Renal cortex interstitium (tissue), 11 donors: ENCODE results near the gene MAPK8. TPM values are rescaled to one million over a fixed set of nuclear protein-coding genes. Genes with fewer than 3 reads are reported as not detected.
"Not testable (repeated sequence)": the region's sequence is repeated elsewhere in the genome, so short reads cannot be mapped to it uniquely, and the experiment has no call there.

Experiments
- DNase-seq, 11 donors: peaks; one replicate each; pipeline ENCODE4 v3.0.0-alpha.2; 2013; ENCODE audit warnings: low read depth in 9 of 11, low spot score in 4 of 11; ENCODE audit errors: extremely low read depth in 1 of 11
- polyA plus RNA-seq, 3 donors: library from polyadenylated mRNA; unstranded; fragments of 120-200 nt; gene quantifications; one replicate each; pipeline ENCODE4 v1.2.1, GENCODE V29; 2013; ENCODE audit not compliant: insufficient read length in 3 of 3

The MAPK8 gene
- polyA plus RNA-seq, 3 donors = 64.1 to 77.2 (median 77.2) TPM

DNA sequence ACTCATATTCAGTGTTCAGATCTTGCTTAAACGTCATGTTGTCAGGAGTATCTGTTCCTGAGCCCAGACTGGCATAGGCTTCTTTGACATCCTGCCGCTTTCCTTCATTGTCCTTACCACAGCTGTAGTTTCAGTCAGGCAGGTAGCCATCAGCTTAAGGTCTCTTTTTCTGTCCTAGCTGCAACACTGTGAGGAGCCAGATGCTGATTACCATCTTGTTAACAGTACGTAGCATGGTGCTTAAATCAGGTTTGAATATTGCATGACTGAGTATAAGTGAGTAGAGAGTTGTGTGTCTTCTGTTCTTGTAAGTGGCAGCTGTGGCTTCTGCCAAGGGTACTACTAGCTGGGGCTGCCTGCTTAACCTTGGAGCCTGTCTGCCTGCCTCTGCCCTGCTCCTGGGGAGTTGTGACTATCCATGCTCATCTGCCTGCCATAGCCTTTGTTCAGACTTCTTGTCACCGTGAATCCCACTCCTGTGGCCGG is 92.6 kb downstream of the MAPK8 start:
- DNase-seq = no peak

DNA sequence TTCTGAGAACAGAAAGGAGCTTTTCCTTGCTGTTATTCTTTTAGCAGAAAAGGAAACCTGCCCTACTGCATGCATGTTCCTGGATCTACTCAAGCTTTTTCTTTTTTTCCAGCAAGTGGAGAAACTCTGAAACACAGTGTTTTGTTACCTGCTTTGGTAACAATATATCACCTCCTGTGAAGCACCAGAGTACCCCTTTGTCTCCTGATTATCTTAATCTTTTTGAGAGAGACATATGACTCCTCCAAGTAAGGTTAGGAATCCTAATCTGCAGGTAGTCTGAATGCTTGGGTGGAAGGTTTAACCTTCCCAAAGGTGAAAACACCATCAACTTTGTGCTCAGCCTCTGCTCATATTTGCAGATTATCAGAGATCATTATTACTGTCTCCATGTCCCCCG is 93.1 kb downstream of the MAPK8 start:
- DNase-seq = no peak

DNA sequence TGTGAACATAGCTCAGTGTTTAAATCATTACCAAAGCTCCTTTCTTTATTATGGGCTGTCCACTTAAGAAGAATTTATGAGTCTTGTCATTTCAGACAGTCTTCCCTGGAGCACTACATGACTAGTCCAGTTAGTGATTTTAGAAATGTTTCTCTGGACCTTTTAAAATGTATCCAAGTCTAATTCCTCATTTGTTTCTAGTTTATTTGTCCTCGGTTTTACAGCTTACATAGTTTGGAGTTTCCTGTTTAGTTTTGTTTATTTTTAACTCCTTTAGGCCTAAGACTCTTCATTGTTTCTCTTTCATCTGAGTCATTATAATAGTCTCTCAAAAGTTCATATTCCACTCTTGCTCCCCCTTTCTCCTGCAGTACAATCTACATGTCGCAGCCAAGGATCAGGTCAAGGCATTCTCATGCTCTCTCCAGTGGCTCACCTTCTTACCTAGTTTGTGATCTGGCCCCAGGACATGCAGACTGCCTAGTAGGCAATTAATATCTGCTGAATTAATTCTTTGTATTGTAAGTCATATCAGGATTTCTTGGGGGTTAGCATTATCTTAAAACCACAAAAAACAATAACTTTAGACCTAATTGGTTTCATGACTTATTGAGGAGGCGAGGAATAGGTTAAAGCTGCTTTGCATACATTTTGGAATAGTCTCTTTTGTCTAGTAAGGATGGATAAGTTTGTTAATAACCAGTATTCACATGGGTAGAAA is 93.8 kb downstream of the MAPK8 start:
- DNase-seq = no peak

DNA sequence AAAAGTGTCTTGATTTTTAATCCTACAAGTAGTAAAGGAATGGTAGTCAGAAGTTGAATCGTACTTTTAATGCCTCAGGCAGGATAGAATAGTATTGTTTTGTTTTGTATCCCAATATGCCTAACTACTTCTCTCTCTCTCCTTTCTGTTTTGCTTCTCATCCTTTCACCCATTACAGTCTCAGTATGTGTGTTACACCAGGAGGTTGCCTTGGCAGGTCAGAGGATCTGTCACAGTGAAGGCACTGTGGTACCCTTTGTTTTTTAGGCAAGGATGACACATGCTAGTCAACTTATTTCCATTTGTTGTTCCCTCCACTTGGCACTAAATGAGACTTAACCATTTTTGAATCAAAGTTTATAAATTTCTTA is 94.4 kb downstream of the MAPK8 start:
- no peak for DNase-seq

DNA sequence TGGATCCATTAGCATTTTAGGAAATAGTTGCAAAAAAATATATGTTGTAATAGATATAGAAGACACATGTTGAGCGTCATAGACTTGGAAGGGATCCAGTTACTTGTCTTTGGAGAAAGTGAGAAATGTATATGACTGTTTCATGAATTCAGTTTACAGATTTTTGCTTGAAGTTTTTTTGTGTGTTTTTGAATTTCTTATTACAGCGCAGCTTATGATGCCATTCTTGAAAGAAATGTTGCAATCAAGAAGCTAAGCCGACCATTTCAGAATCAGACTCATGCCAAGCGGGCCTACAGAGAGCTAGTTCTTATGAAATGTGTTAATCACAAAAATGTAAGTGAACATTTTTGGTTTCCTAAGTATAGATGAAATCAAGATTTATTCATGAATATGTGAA is 98.2 kb downstream of the MAPK8 start:
- DNase-seq = no peak

DNA sequence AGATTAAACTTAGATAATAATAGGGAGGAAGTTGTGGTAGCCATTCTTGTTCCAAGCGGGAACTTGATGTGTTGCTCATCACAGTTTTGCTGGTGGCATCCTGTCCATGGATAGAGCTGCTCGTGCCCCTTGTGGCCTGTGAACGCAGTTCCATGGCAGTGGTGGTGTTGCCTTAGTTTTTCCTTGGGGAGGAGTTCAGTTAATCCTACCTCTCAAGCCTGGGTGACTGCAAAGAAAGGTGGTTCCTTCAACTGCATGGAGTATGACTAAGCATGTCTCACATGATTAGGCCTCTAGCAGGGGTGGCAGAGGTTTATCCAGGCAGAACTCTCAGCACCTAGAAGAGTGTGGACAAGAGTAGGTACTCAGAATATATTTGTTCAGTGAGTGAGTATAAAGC is 99.7 kb downstream of the MAPK8 start:
- DNase-seq = no peak

DNA sequence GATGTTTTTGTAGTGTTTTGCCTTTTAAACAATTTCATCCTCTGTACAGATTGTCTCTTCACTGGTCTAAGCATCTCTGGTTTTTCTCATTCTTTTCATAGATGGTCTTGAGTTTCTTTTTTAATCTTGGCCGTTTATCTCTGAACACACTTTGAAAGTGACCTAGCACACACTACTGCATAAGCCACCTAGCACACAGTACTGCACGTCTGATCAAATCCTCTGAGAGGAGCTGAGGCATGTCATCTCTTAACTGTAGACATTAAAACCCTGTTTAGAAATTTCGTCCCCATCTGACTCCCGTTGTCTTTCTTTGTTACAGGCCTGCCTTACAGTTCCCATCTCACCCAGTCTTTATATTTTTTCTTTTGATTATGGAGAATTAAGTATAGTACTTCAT is 100.2 kb downstream of the MAPK8 start:
- no peak for DNase-seq

DNA sequence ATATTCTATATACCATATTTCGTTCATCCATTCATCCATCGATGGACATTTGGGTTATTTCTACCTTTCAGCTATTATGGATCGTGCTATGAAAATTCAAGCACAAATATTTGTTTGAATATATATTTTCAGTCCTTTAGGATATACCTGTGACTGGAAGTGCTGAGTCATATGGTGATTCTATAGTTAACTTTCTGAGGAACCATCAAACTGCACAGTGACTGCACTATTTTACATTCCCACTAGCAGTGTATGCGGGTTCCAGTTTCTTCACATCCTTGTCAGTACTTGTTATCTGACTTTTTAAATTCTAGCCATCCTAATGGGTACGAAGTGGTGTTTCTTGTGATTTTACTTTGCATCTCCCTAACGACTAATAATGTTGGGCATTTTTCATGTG is 104.0 kb downstream of the MAPK8 start:
- DNase-seq = no peak

DNA sequence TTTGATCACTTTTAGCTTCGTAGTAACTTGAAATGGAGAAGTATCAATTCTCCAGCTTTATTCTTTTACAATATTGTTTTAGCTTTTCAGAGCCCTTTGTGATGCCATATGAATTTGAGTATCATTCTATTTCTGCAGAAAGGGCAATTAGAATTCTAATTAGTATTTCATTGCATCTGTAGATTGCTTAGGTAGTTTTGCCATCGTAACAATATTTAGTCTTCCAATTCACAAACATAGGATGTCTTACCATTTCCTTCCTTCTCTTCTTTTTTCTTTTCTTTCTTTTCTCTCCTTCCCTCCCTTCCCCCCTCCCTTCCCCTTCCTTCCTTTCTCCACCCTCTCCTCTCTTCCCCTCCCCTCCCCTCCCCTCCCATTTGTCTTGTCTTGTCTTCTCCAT is 105.0 kb downstream of the MAPK8 start:
- no peak for DNase-seq

DNA sequence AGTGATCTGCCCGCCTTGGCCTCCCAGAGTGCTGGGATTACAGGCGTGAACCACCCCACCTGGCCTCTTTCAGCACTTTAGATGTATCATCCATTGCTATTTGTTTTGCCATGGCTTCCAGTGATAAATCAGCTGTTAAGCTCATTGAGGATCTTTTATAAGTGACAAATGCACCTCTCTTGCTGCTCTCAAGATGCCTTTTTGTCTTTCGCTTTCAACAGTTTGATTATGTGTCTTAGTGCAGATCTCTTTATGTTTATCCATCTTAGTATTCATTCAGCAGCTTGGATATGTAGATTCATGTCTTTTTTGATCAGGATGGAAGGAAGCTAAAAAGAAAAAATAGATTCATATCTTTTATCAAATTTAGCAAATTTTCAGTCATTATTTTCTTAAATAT is 105.6 kb downstream of the MAPK8 start:
- no peak for DNase-seq

DNA sequence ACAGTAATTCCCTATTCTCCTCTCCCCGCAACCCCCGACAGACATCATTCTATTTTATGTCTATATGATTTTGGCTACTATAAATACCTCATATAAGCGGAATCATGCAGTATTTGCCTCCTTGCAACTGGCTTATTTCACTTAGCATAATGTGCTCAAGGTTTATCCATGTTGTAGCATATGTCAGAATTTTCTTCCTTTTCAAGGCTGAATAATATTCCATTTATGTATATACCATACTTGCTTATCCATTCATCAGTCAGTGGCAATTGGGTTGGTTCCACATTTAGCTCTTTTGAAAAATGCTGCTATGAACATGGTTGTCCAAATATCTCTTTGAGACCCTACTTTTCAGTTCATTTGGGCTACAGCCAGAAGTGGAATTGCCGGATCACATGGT is 106.5 kb downstream of the MAPK8 start:
- no peak for DNase-seq

DNA sequence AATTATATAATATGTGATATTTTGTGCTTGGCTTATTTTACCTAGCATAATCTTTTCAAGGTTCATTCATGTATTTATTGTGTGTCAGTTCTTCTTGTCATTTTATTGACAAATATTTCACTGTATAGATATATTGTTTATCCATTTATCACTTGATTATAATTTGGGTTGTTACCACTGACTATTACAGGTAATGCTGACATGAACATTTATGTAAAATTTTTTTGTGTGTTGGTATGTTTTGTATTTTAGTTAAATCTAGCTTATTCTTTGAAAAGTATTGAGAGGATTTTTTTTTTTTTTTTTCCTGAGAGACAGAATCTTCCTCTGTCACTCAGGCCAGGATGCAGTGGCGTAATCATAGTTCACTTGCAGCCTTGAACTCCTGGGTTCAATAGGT is 107.7 kb downstream of the MAPK8 start:
- no peak for DNase-seq

DNA sequence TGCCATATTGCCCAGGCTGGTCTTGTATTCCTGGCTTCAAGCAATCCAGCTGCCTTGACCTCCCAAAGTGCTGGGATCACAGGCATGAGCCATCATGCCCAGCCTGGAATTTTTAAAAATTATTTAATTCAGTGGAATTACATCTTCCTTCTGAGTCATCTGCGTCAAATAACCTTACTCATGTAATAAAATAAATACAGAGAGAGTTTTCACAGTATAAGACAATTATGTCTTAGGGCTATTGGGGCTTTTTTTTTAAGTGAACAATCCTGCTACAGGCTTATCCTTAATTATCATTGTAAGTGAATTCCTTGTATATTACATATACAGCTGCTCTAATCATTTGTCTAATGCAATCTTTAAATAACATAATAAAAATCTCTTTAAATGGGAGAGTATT is 108.3 kb downstream of the MAPK8 start:
- DNase-seq = no peak

DNA sequence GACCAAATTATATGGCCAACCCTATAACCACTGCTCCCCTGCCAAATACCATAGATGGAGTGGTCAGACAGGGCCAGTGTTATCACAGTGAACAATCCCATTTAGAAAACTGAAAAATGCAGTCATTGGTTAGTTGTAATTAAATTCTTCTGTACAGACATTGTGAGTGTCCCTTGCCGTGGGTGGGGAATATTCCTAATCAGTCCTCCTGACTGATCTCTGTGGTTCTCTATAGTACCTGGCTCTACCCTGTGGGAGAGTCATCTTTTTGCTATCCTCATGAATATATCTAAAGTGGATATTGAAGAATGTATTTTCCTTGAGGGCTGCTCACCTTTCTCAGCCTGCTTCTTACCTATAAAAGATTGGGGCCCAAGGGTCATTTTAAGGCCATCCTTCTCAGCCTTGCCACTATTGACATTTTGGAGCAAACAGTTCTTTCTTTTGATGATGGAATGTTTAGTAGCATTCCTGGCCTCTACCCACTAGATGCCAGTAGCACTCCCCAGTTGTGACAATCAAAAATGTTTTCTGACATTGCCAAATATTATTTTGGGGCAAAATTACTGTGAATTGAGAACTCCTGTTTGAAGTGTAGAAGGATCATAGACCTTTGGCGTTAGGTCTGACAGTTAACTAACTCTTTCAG is 110.2 kb downstream of the MAPK8 start:
- no peak for DNase-seq

DNA sequence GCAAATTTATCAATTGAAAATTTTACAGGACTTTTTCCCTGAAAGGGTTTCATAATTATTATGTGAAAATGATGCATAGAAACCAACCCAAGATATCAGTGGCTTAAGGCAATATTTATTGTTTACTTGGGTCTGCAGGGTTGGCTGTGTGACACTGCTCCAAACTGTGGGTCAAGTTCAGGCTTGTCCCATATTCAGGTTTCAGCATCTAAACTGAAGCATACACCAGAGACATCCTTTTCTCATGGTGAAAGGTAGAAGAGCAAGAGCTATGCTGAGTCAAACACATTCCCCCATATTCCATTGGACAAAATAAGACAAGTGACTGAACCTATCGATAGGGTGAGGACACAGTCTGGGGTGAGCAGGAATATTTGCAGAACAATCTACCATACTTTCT is 110.9 kb downstream of the MAPK8 start:
- DNase-seq = no peak

DNA sequence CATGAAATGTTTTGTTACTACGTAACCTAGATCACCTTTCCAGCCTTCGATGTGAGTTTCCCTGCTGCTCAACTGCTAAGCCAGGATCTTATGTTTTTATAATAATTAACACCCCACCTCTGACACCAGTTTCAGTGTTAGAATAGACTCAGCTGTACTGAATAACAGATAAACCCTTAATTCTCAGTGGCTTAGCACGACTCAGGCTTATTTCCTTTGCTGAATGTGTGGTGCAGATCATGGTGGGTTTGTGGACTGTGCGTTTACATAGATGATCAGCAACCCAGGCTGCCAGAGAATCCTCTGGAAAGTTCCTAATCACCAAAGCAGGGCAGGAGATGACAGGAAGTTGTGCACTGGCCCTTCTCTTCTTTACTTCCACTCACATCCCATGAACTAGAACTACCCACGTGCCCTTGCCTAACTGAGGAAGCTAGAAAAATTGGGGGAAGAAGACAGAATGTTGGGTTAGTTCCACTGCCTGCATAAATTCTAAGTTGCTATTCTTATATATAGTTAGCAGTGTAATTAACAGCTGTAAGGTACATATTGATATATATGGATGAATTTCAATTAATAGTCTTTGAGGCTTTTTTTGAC is 111.8 kb downstream of the MAPK8 start:
- no peak for DNase-seq

DNA sequence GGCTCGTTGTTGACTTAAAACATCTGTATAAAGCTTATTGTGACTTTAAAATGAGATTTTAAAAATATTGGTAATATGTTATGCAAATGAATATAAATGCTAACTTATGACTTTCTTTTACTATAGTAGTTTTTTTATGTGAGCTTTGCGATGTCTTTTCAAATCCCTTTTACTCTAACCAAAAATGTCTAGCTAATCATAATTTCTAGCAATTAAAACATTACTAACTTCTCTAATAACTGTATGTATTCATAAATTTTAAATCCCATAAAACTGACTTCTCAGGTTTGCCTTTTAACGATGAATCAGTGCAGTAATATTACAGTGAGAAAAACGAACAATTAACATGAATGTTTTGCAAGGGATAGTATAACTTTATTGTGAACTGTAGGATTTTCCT is 113.2 kb downstream of the MAPK8 start:
- no peak for DNase-seq

DNA sequence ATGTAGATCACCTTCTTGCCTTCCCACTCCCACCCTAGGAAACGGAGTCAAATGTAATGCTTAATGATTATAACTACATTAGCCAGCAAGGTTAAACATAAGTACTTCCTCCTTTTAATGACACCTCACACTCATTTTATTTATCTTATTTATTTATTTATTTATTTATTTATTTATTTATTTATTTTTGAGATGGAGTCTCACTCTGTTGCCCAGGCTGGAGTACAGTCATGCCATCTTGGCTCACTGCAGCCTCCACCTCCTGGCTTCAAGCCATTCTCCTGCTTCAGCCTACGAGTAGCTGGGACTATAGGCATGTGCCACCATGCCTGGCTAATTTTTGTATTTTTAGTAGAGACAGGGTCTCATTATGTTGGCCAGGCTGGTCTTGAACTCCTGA is 115.4 kb downstream of the MAPK8 start:
- DNase-seq = not testable (repeated sequence)

DNA sequence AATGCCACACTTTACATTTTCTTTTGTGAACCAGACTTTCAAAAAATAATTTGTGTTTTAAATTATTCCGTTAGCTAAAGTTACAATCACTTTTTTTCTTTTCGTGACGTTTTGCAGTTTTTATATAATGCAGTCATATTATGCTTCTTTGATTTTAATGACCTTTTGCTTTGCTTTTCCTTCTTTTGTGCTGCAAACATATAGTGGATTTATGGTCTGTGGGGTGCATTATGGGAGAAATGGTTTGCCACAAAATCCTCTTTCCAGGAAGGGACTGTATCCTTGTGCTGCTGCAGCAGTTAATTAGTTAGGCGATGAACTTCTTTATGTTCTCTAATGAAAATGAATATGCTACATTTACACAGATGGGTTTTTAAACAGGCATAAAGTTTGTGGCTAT is 117.4 kb downstream of the MAPK8 start:
- peak in 5 of 11 donors; percentile 16 to 44 (median 24) for DNase-seq

DNA sequence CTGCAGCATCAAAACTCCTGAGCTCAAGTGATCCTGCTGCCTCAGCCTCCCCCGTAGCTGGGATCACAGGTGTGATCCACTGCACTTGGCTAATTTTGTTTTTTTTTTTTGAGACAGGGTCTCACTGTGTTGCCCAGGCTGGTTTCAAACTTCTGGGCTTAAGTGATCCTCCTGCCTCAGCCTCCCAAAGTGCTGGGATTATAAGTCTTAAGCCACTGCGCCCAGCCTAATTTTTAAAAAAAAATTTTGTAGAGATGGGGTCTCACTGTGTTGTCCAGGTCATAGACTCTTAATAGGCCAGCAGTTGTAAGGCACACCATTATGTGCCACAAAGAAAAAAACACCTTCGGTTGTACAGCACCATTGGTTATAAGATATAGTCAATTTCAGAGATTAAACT is 122.4 kb downstream of the MAPK8 start:
- no peak for DNase-seq

DNA sequence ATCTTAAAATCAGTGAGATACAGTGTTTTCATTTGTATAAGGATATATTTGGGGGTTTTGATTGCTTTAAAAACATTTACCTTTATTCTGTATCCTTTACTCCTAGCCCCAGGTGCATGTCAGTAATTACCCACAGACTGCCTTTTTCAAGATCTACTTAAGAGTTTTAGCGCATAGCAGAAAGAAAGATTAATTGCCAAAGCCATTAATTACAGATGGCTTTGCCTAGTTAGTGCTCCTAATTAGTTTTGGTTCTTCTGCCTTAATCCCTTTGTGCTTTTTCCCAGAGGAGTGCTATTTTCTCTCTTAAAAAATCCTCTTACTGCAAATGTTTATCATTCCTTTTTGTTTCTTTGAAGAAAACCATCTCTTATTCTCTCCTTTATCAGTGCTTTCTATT is 122.8 kb downstream of the MAPK8 start:
- DNase-seq = no peak
